Adrenal gland (tissue), 5 donors: ENCODE data around the gene ELP1.

ENCODE experiments used
- POLR2A ChIP-seq, 2 donors: fragments of 450-650 bp; IDR thresholded peaks; one replicate each; pipeline ENCODE4 v1.6.1; 2017; ENCODE audit warnings: antibody characterized with exemption in 2 of 2, mild to moderate bottlenecking in 2 of 2, moderate library complexity in 1 of 2
- TF ChIP-seq, protein P1 (sequence below), 6 experiments: fragments of 450-650 bp in 4 of 6; fragments of 200-600 bp in 2 of 6; sonication (generic) in 1 of 6; IDR thresholded peaks; 1 replicate in 5 of 6; 2 replicates in 1 of 6; pipeline versions ENCODE4 v1.5.1 to v1.8.0; 2016 to 2021; ENCODE audit warnings: antibody characterized with exemption in 6 of 6, mild to moderate bottlenecking in 2 of 6, moderate library complexity in 1 of 6
- donor health status: DM: no; HTN: no; CAD: no.

DNA sequence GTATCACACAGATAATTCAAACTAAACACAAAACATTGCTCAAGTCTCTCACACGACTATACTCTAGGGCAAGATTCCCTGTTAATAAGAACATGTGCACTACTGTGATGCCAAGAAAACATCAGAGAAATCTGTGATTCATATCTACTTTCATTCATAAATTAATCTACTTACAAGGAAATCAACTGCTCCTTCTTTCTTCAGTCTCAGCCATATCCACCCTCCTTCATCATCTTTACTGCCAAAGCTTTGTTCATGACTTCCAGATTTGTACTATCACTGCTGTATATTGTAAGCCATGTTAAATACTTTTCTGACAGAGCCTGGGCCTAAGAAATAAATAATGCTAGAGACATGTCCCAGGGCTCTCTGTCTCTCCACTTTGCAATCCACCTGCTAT lies 44.3 kb upstream of the ELP1 start:
- TF ChIP-seq, protein P1, sequence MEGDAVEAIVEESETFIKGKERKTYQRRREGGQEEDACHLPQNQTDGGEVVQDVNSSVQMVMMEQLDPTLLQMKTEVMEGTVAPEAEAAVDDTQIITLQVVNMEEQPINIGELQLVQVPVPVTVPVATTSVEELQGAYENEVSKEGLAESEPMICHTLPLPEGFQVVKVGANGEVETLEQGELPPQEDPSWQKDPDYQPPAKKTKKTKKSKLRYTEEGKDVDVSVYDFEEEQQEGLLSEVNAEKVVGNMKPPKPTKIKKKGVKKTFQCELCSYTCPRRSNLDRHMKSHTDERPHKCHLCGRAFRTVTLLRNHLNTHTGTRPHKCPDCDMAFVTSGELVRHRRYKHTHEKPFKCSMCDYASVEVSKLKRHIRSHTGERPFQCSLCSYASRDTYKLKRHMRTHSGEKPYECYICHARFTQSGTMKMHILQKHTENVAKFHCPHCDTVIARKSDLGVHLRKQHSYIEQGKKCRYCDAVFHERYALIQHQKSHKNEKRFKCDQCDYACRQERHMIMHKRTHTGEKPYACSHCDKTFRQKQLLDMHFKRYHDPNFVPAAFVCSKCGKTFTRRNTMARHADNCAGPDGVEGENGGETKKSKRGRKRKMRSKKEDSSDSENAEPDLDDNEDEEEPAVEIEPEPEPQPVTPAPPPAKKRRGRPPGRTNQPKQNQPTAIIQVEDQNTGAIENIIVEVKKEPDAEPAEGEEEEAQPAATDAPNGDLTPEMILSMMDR (IDR thresholded peaks at IDR 0.05): no peak
- TF ChIP-seq POLR2A (IDR thresholded peaks at IDR 0.05): no peak
